ENCODE measurements around the gene MRPL45.
"Not testable (repeated sequence)": the region's sequence is repeated elsewhere in the genome, so short reads cannot be mapped to it uniquely, and the experiment has no call there.

GRCh38 chr17:38269045-38269444, 27.9 kb upstream of the MRPL45 start:
- not testable (repeated sequence) for TF ChIP-seq OSR1 (CRISPR knock-in tag; IDR thresholded peaks at IDR 0.05); ESRRG (CRISPR knock-in tag; IDR thresholded peaks at IDR 0.05); CSRNP3 (CRISPR knock-in tag; IDR thresholded peaks at IDR 0.05); ZNF565 (CRISPR knock-in tag; conservative IDR thresholded peaks at IDR 0.05; ENCODE audit: low read depth); POU6F1 (CRISPR knock-in tag; IDR thresholded peaks at IDR 0.05; ENCODE audit: borderline replicate concordance, low read depth); ISL1 (CRISPR knock-in tag; IDR thresholded peaks at IDR 0.05); PATZ1 (CRISPR knock-in tag; IDR thresholded peaks at IDR 0.05; ENCODE audit: borderline replicate concordance); ZC3H10 (CRISPR knock-in tag; IDR thresholded peaks at IDR 0.05); ZFP3 (CRISPR knock-in tag; IDR thresholded peaks at IDR 0.05); TCF4 (CRISPR knock-in tag; IDR thresholded peaks at IDR 0.05; ENCODE audit: borderline replicate concordance); ZNF8 (CRISPR knock-in tag; IDR thresholded peaks at IDR 0.05); BACH2 (CRISPR knock-in tag; IDR thresholded peaks at IDR 0.05; ENCODE audit: borderline replicate concordance); ARNTL (CRISPR knock-in tag; IDR thresholded peaks at IDR 0.05; ENCODE audit: borderline replicate concordance, low read depth)

Data from SK-N-SH treated with all-trans-retinoic acid at 6 μM for 48 hours (cell line).